HG03469 (cell line): Measurements from ENCODE around the gene CXCR6.

Source experiments
- ATAC-seq: cut with Tn5 transposase; IDR thresholded peaks from one replicate; pipeline ENCODE4 v1.9.1; 2021; ENCODE audit warnings: mild to moderate bottlenecking, moderate library complexity, moderate number of reproducible peaks; ENCODE audit not compliant: unreplicated experiment

Gene CXCR6

DNA sequence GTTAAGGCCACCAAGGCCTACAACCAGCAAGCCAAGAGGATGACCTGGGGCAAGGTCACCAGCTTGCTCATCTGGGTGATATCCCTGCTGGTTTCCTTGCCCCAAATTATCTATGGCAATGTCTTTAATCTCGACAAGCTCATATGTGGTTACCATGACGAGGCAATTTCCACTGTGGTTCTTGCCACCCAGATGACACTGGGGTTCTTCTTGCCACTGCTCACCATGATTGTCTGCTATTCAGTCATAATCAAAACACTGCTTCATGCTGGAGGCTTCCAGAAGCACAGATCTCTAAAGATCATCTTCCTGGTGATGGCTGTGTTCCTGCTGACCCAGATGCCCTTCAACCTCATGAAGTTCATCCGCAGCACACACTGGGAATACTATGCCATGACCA, 3.6 kb downstream of the CXCR6 start:
- ATAC-seq = no peak

DNA sequence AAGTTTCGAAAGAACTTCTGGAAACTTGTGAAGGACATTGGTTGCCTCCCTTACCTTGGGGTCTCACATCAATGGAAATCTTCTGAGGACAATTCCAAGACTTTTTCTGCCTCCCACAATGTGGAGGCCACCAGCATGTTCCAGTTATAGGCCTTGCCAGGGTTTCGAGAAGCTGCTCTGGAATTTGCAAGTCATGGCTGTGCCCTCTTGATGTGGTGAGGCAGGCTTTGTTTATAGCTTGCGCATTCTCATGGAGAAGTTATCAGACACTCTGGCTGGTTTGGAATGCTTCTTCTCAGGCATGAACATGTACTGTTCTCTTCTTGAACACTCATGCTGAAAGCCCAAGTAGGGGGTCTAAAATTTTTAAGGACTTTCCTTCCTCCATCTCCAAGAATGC, 4.1 kb downstream of the CXCR6 start:
- ATAC-seq = no peak

DNA sequence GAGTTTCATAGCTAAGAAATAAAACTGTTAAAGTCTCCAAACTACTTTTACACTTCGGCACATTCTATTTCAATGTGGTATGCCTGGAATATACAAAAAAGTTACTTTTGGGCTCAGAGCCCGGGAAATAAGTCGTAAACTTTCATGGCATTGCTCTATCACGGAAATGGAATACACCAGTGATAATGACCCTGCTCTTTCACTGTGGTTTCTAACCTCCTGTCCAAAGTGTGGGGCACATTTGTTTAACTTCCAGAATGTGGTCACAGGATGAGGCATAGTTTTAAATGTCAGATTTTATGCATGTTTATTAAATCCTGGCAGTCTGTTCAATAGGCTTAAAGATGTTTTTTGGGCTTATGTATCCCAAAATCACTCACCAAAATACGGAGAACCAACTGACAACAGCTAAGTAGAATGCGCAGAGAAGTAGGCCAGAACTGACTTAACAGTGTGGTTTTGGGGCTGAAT, 5.1 kb downstream of the CXCR6 start:
- no peak for ATAC-seq

DNA sequence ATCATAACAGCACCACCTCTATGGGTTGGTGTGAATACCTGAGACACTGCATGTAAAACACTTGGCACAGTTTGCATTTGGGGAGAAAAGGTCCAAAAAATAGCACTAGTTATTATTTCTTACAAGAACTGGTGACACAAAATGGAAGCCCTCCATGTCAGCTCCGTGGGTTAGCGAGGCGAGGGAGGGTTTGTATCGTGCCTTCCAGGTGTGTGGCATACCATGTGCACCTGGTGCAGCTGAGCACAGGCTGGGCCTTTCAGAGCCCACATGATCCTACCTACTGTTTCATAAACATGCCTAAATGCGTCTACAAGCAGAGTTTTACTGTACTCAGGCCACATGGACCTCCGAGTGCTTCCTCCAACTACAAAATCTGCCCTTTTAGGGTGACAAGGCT, 5.6 kb downstream of the CXCR6 start:
- no peak for ATAC-seq

DNA sequence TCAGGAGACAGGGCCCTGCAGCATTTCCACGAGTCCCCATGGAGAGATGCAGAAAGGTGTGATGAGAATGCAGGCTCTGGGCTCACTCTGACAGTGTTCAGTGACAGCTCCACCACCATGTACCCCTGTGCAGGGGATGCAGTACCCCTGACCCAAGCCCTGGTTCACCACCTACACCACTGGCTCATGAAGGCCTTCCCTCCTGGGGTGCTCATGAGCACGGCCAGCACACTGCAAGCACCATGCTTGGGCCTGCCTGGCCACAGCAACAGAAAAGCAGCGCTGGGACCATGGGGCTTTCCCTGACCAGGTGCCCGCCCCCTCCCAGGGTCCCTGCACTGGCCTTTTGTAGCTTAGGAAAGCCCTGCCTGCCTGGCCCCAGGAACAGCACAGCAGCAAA, 6.2 kb downstream of the CXCR6 start:
- no peak for ATAC-seq

DNA sequence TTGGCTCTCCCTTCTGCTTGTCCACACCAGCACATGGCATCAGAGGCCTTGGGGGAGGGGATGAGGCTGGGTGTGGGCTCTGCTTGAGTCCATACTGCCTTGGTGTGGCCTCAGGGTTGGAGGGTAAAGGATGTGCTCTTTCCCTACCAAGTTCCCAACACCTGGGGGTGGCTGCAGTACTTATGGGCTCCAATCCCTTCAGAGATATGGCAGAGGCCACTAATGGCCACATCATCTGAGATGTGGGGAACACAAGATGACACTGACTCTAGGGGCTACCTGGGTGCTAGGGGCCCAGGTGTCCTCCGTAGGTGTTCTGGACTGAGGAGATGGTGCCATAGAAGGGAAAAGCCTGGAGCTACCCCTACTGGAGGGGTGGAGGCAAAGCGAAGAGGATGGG, 6.9 kb downstream of the CXCR6 start:
- no peak for ATAC-seq

DNA sequence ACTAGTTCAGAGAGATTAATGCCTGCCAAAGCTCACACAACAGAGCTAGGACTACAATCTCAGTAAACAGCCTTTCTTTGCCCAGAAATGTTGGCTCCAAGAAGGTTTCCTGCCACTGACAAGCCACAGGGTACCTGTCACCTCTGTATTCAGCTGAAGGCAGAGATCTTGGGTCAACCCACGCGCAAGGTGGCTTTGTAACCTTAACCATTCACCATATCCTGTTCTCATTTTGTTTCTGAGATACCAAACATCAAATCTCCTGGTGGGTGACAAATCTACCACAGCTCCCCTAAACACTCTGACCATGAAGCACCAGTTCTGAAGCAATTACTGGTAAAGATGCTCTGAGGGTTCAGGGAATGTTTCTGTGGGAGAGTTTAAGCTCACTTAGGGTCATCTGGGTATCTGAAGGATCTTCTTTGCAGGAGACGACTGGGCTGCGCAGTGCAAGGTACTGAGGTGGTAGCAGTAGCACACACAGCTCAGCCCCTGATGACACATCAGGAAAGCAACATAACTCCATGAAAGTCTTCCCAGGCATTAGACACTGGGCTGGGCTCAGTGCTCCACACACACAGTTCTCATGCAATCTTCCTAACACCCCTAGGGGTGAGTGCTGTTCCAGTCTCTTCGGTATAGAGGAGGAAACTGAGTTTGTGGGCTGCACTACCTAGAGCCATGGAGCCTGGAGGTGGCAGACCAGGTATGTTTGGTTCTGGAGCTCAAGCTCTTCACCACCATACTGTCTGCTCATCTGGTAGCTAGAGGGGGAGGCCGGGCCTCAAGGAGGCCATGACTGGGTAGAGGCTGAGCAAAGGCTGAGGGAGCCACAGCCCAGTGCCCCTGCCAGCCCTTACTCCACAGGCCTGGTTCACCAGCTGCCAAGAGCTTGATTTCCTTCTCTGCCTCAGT, 7.7 kb downstream of the CXCR6 start:
- ATAC-seq = no peak

DNA sequence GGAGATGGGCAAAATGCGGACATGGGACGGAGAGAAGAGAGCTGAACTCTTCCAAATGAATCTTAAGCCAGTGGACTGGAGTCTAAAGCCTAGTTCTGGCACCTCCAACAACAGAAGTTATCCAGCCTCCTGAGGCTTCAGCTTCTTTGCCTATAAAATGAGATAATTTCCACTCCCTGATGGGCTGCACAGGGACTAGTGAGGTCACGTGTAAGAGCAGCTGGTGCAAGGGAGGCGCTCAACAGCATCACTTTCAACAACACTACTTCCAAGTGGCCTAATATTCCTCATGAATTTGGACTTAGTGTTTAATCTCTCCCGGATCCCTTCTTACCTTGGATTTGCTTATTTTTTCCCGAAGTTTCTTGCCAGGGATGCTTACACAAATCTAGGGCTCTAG, 8.7 kb downstream of the CXCR6 start:
- ATAC-seq = no peak

DNA sequence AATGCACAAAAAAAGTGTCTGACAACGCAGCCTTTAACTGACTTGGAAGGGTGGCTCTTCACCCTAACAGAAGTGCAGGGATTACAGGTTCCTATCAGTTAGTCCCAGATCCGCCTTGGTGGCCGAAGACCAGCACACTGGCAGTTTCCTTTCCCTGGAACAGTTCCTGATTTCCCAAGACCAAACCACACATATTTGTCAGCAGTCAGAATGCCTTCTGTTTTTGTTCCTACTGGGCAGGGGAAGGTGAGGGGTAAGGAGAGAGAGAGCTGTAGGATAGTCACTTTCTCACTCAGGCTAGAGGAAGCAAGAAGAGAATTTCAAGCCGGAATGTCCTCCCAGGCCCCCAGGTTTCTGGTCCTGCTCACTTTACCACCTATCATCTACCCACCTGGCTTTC, 9.2 kb downstream of the CXCR6 start:
- no peak for ATAC-seq

DNA sequence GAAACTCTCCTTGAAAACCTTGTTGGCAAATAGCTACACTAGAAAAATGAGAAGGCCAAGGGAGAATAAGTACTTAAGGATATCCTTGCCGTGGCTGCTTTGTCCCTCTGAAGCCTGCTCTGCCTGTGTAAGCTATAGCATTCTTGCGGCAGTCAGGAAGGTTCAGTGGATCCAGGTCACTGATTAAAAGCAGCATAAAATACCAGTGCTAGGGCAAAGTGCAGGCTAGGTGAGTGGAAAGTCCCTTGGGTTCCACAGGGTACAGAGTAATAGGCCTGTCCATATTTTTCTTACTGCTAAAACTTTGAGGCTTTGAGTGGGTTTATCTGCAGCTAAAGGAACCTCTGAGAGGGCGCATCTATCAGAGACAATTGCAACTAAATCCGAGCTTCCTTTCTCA, 10.3 kb downstream of the CXCR6 start:
- no peak for ATAC-seq

DNA sequence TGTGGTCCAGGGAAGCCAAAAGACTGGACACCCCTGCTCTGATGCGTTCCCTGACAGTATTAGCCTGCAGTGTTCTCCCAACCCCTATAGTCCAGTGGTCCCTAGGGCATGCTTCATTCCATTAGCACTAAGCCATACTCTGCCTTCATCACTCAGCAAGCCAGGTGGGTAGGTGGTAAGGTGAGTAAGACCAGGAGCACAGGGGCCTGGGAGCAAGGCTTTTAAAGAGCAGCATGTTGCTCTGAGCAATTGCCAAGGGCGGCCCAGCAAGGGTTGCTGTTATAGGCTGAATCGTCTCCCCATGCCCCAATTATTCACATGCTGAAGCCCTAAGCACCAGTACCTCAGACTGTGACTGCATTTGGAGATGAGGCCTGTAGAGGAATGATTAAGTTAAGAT, 11.0 kb downstream of the CXCR6 start:
- no peak for ATAC-seq

DNA sequence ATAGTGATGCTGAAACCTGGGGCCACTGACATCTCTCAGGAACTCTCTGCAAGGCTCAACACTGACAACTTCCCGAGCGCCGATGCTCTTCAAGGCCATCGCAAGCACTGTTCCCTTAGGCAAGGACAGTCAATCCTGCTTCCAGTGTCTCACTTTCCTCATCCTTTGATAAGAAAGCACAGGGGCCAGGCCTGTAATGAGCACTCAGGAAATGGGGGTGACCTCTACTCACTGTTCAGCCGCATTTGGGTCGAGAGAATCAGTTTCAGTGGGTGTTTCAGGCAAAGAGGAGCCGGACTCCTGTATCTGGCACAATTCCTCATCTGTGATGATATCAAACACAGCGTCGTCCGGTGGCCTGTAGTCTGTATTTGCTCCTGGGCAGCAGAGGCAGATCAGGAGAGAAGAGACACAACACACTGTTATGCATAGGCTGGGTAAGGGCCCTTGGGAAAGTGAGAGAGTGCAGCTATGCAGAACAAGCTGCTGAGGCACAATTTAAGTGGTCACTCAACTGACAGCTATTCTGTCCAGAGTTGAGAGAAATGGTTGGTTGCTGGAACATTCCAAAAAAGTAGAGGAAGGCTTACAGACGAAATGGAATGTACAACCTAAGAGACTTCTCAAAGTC, 11.9 kb downstream of the CXCR6 start:
- ATAC-seq = no peak

DNA sequence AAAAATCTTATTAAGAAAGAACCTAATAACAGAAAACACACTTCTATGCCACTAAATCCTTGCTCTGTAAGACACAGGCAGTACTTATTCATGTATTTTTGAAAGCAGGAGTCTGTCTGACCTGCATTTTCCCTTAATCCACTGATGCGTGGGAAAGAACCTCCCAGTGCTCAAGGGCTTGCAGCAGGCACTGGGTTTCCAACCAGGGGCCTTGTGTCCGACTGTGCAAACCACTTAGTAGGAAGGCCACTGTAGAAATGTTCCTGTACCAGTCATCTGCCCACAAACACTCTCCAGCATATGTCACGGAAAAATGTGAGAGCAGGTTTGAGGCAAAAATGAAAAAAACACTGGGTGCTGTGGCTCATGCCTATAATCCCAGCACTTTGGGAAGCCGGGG, 12.4 kb downstream of the CXCR6 start:
- no peak for ATAC-seq

DNA sequence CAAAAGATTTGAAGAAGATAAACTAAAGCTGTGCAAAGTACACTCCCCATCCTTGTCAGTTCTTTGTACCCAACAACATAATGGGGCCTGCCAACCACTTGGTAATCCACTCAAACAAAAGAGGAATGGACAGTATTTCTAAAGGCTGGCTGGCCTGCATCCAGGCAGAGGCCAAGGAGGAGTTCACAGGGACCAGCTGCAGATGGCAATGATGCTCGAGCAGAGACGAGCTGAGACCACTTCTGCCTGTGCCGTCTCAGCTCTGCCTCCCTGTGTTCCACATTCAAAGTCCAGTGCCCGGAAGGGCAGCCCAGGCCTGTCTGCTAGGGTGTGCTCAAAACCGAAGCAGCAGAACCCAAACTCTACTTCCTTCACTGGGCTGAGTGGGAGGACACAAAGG, 14.3 kb downstream of the CXCR6 start:
- ATAC-seq = no peak

DNA sequence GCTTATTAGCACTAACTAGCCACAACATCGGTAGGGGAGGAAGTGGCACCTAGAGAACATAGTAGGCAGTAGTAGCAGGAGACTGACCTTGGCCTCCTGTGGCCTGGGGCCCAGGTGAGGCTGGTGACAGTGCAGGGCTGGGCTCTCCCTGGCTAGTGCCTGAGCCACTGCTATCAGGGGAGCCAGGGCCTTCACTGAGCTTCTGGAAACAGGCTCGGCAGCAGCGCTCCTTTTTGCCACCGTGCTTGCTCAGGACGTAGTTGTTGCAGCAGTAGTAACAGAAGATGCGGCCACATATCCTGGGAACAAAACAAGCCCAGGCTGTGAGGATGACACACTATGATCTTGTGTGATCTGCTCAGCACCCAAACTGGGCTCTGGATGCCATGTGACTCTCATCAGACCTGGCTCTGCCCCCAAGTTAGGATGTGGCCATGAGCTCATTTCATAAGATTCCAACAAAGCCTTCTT, 15.1 kb downstream of the CXCR6 start:
- no peak for ATAC-seq

DNA sequence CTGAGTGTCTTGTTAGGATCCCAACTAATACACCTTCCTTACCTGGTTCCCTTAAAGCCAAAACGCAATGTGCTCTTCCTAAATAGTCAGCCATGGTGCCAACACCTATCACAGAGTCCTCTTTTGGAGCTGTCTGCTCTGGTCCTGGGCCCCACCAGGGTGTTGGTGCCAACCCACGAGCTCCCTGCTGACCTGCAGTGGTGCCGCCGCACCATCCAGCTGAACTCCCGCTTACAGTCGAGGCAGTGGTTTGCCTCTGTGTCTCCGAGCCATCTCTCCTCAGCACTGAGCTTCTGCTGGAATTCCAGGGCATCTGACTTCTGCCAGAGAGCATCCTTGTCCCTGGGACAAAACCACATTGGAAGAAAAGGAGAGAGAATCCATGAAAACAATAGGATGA, 15.9 kb downstream of the CXCR6 start:
- ATAC-seq = no peak

DNA sequence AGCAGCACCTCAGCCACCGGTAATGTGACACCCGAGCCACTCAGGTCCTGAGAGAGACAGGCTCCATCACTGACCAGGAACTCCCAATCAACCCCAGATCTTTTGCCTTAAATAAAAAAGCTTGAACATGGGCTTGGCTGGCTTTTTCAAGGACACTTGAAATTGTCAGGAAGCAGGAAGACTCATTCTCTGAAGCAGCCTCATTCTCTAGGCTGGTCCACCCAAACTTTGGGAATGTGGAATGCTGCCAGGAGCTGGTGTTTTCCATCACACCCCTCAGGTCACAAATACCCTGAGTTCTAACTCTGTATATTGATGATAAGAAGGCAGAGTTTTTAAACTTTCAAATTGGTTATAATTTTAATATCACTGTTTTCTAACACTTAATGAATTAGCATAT, 17.0 kb downstream of the CXCR6 start:
- no peak for ATAC-seq

DNA sequence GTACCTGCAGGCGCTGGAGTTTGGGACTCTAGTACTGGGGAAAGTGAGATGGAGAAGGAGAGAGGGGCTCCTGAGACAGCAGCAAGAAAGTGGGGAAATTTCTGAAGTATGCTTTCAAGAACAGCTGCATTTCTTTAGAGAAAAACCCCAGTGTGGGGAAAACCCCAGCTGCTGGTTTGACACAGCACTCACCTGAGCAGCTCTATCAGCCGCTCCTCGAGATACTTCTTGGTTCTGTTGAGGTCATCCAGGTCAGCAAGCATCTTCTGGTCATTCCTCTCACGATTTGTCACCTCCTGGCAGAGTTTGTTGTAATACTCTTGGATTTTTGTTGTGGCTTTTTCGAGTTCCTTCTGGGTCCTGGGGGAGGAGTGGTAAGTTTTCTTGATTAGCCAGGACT, 18.8 kb downstream of the CXCR6 start:
- no peak for ATAC-seq

DNA sequence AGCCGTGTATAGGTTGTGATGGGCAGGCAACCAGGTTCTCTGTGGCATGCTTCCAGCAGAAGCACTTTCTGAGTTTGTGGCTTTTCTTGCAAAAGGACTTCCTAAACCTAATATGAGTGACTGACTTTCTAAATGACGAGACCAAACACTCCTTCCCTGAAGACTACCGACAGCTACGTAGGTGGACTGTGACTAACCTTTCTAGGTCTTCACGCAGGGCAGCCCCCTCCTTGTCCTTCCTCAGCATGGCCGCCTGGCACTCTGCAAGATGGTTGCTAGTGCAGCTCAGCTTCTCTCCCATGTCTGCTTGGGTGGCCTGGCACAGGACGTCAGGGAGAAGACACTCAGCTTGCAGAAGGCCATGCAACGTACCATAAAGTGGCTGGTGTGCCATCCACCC, 20.9 kb downstream of the CXCR6 start:
- ATAC-seq = no peak

DNA sequence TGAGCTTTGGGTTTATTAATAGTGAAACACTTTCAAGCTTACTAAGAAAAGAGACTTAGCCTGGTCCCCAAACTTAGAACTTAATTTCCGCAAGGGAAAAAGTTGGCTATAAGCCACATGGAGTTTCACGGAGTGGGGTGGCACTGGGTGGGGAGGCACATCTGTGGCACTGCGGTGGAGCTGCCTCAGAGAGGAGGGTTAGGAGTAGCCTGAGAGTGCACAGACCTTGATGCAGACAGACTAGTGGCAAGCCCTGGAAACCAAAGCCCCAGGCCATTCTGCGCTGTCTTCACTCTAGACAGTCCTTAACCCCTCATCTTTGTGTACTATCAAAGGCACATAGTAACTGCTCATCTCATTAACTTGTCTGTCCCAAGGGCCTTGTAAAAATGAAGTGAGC, 22.0 kb downstream of the CXCR6 start:
- no peak for ATAC-seq

DNA sequence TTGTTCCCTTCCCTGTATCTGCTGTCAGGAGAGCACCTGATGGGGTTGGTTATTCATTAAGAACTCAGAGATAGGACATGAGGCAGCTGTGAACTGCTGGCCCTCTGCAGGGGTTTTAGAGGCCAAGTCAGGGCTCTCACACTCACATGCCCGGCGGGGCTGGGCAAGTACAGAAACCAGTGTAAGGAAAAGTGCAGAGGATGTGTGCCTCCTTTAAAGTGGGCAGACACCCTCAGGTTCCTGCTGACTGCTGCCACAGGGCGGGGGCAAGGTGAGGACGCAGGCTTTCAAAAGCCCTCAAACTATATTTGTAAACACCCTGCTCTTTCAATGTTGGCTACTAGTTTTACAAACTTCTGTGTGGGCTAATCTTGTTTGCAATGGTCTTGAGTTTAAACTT, 22.4 kb downstream of the CXCR6 start:
- ATAC-seq = no peak

DNA sequence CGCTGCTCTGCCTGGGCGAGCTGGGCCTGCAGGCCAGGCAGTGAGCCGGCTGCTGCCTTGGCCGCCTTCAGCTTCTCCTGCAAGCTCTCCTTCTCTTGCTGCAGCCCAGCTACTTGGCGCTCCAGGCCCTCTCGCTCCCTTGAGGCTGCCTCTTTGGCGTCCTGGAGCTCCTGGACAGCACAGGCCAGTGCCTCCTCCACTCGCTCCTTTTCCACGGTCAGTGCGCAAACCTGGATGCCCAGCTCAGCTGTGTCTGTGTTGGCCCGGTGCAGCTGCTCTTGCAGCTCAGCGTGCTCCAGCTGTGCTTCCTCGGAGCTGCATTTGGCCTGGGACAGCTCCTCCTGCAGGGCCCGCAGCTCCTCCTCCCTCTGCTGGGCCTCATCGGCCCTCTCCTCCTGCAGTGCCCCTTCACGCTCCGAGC, 23.1 kb downstream of the CXCR6 start:
- no peak for ATAC-seq
